ENCODE measurements around the gene GDF10.

Gene GDF10

DNA sequence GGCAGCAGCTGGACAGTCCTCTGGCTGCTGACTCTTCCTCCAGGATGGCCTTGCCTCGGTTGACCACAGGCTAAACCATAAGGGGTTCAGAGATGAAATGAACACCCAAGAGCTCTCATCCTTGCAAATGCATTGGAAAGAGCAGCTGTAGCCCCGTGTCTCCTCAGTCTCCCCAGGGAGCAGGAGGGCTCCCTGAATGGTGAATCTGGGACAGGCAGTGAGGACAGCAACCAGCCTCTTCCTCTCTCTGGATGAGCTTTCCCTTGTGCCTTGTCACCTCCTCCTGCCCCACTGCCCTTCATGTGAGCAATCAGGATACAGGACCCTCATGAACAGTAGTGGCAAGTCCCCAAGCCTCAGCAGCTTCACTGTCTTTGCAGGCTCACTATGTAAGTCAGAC lies 23.9 kb upstream of the GDF10 start:
- no peak for DNase-seq (ENCODE audit: low read depth in 1 of 2, low spot score in 1 of 2)
- no peak overlapping the region for H3K4me3 ChIP-seq (replicated peaks; ENCODE audit: insufficient read depth, low read length)
- no peaks in the 10 kb centered on the region for H3K27me3 ChIP-seq (ENCODE audit: insufficient read depth, poor library complexity, severe bottlenecking)
- H3K27ac ChIP-seq (replicated peaks), result no peak overlapping the region
- TF ChIP-seq GABPA (IDR thresholded peaks at IDR 0.05; ENCODE audit: low read depth) (no peak), SPI1 (IDR thresholded peaks at IDR 0.05; ENCODE audit: borderline replicate concordance, low read depth) (no peak), POLR2AphosphoS5 (IDR thresholded peaks at IDR 0.05; ENCODE audit: low read depth) (no peak)
- TF ChIP-seq, protein P1, sequence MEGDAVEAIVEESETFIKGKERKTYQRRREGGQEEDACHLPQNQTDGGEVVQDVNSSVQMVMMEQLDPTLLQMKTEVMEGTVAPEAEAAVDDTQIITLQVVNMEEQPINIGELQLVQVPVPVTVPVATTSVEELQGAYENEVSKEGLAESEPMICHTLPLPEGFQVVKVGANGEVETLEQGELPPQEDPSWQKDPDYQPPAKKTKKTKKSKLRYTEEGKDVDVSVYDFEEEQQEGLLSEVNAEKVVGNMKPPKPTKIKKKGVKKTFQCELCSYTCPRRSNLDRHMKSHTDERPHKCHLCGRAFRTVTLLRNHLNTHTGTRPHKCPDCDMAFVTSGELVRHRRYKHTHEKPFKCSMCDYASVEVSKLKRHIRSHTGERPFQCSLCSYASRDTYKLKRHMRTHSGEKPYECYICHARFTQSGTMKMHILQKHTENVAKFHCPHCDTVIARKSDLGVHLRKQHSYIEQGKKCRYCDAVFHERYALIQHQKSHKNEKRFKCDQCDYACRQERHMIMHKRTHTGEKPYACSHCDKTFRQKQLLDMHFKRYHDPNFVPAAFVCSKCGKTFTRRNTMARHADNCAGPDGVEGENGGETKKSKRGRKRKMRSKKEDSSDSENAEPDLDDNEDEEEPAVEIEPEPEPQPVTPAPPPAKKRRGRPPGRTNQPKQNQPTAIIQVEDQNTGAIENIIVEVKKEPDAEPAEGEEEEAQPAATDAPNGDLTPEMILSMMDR (IDR thresholded peaks at IDR 0.05; ENCODE audit: insufficient read depth, low read length), result no peak
- TF ChIP-seq, protein P2, sequence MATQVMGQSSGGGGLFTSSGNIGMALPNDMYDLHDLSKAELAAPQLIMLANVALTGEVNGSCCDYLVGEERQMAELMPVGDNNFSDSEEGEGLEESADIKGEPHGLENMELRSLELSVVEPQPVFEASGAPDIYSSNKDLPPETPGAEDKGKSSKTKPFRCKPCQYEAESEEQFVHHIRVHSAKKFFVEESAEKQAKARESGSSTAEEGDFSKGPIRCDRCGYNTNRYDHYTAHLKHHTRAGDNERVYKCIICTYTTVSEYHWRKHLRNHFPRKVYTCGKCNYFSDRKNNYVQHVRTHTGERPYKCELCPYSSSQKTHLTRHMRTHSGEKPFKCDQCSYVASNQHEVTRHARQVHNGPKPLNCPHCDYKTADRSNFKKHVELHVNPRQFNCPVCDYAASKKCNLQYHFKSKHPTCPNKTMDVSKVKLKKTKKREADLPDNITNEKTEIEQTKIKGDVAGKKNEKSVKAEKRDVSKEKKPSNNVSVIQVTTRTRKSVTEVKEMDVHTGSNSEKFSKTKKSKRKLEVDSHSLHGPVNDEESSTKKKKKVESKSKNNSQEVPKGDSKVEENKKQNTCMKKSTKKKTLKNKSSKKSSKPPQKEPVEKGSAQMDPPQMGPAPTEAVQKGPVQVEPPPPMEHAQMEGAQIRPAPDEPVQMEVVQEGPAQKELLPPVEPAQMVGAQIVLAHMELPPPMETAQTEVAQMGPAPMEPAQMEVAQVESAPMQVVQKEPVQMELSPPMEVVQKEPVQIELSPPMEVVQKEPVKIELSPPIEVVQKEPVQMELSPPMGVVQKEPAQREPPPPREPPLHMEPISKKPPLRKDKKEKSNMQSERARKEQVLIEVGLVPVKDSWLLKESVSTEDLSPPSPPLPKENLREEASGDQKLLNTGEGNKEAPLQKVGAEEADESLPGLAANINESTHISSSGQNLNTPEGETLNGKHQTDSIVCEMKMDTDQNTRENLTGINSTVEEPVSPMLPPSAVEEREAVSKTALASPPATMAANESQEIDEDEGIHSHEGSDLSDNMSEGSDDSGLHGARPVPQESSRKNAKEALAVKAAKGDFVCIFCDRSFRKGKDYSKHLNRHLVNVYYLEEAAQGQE (IDR thresholded peaks at IDR 0.05; ENCODE audit: insufficient replicate concordance, low read depth), result no peak

DNA sequence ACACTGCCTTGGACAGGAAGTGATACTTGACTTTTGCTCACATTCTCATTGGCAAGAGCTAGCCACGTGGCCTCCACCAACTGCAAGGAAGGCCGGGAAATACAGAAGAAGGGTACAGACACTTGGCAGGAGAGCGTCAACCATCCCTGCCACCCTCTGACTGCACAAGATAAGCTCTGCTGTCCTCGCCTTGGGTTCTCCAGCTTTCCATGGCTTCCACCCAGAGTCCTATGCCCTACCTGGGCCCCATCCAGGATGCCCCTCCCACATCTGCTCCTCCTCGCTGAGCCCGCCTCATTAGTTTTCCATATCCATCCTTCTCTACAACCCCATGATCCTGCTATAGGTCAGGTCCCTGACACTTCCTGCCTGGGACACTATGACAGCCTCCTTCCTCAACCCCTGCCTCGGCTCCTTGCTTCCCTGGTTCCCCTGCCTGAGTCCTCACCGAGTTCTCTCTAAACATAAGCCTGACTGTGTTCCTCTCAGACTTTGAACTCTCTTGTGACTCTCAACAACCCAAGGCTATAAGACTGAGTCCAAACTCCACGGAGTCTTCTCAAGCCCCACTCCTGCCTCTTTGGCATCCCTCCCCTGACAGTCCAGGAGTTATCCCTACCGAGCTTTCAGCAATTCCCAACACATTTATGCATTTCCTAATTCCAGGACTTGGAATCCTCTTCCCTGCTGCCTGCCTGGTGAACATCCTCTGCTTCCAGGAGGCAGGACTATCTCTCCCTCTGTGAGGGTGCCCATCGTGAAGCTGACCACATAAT lies 23.2 kb upstream of the GDF10 start:
- no peak for DNase-seq (ENCODE audit: low read depth in 1 of 2, low spot score in 1 of 2)
- no peak for TF ChIP-seq POLR2AphosphoS5 (IDR thresholded peaks at IDR 0.05; ENCODE audit: low read depth)
- TF ChIP-seq, protein P2 (IDR thresholded peaks at IDR 0.05; ENCODE audit: insufficient replicate concordance, low read depth), result no peak
- no peak for TF ChIP-seq GABPA (IDR thresholded peaks at IDR 0.05; ENCODE audit: low read depth)
- TF ChIP-seq, protein P1 (IDR thresholded peaks at IDR 0.05; ENCODE audit: insufficient read depth, low read length), result no peak
- no peak for TF ChIP-seq SPI1 (IDR thresholded peaks at IDR 0.05; ENCODE audit: borderline replicate concordance, low read depth)
- no peaks in the 10 kb centered on the region for H3K27me3 ChIP-seq (ENCODE audit: insufficient read depth, poor library complexity, severe bottlenecking)
- no peak overlapping the region for H3K27ac ChIP-seq (replicated peaks)
- no peak overlapping the region for H3K4me3 ChIP-seq (replicated peaks; ENCODE audit: insufficient read depth, low read length)

DNA sequence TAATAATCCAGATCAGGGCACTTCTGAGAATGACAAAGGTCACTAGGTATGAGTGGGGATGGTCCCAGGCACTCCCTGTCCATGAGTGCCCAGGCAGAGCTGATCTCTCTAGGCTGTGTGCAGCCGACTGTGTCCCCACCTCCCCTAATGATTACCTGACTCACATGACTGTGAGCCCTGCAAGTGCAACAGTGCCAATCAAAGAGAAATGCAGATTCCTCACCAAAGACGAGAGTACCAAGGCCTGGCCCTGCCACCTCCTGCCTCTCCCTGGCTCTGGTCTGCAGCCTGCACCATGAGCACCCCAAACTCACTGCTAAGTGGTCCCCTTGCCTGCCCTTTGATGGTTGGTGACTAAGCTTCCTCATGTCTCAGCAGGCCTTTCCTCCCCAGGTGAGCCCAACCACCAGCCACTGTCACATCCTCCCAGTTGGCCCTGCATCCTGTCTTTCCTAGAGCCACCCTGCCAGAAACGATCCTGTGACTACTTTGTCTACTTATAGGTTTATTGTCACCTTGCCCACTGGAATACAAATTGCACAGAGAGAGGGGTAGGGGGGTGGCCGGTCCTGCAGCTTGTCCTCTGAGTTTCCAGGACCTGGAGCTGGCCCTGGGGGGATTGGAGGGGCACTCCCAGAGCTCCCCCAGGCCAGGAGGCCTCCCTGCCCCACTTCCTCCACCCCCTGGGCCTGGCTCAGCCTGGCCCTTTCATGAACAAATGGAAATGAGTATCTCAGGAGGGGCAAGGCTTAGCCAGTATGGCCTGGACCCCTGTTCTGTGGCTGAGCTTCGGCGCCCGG lies 22.4 kb upstream of the GDF10 start:
- Histone ChIP-seq H3K4me3 (replicated peaks; ENCODE audit: insufficient read depth, low read length) (no peak overlapping the region), H3K27ac (replicated peaks) (no peak overlapping the region), H3K27me3 (ENCODE audit: insufficient read depth, poor library complexity, severe bottlenecking) (no peaks in the 10 kb centered on the region)
- TF ChIP-seq, protein P1 (IDR thresholded peaks at IDR 0.05; ENCODE audit: insufficient read depth, low read length), result no peak
- TF ChIP-seq POLR2AphosphoS5 (IDR thresholded peaks at IDR 0.05; ENCODE audit: low read depth), result no peak
- no peak for TF ChIP-seq SPI1 (IDR thresholded peaks at IDR 0.05; ENCODE audit: borderline replicate concordance, low read depth)
- no peak for TF ChIP-seq GABPA (IDR thresholded peaks at IDR 0.05; ENCODE audit: low read depth)
- TF ChIP-seq, protein P2 (IDR thresholded peaks at IDR 0.05; ENCODE audit: insufficient replicate concordance, low read depth), result no peak
- no peak for DNase-seq (ENCODE audit: low read depth in 1 of 2, low spot score in 1 of 2)

Data from HL-60 (cell line).